ENCODE measurements around the gene PCOLCE2.

PCOLCE2 gene

DNA sequence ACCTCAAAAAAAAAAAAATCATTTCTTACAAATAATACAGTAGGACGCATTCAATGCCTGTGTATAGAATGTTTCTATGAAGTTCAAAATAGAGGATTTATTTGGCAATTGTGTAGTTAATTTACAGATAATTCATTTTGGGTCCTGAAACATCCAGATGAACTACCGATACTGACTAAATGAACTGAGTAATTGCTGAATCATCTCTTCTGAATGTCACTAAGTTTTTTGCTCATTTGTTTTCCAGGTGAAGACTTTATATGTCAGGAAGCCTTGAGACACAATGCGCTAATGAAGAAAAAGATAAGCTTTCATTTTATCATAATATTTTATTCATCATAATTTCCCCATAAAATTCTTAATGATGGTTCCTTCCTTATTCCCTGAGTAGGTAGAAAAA is 39.7 kb downstream of the PCOLCE2 start:
- Histone ChIP-seq H3K27ac (ENCODE audit: low read depth, low read length, poor library complexity, severe bottlenecking) (no peak overlapping the region), H3K9me3 (ENCODE audit: low read length) (no peaks in the 10 kb centered on the region), H3K4me1 (ENCODE audit: insufficient read depth, low read length, severe bottlenecking) (no peaks in the 10 kb centered on the region), H3K27me3 (ENCODE audit: insufficient read depth, low read length) (0 out of 2 replicates have a peak, but pooled peaks cover 4% of the 10 kb centered on the region), H4K20me1 (ENCODE audit: insufficient read depth, low read length) (no peaks in the 10 kb centered on the region), H2AFZ (ENCODE audit: low read length) (no peak overlapping the region), H3K4me3 (ENCODE audit: low read depth, low read length, poor library complexity, severe bottlenecking) (no peak overlapping the region), H3K79me2 (ENCODE audit: insufficient read depth, low read length) (no peaks in the 10 kb centered on the region), H3K36me3 (ENCODE audit: insufficient read depth, low read length) (no peaks in the 10 kb centered on the region), H3K4me2 (ENCODE audit: low read length) (no peak overlapping the region), H3K9ac (ENCODE audit: low read length) (no peak overlapping the region), H3F3A (ENCODE audit: insufficient read depth, low read length) (no peaks in the 10 kb centered on the region), H3K9me2 (ENCODE audit: low read depth, low read length) (no peaks in the 10 kb centered on the region)
- TF ChIP-seq, protein P1, sequence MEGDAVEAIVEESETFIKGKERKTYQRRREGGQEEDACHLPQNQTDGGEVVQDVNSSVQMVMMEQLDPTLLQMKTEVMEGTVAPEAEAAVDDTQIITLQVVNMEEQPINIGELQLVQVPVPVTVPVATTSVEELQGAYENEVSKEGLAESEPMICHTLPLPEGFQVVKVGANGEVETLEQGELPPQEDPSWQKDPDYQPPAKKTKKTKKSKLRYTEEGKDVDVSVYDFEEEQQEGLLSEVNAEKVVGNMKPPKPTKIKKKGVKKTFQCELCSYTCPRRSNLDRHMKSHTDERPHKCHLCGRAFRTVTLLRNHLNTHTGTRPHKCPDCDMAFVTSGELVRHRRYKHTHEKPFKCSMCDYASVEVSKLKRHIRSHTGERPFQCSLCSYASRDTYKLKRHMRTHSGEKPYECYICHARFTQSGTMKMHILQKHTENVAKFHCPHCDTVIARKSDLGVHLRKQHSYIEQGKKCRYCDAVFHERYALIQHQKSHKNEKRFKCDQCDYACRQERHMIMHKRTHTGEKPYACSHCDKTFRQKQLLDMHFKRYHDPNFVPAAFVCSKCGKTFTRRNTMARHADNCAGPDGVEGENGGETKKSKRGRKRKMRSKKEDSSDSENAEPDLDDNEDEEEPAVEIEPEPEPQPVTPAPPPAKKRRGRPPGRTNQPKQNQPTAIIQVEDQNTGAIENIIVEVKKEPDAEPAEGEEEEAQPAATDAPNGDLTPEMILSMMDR (IDR thresholded peaks at IDR 0.05; ENCODE audit: low read length), result no peak
- TF ChIP-seq EZH2 (IDR thresholded peaks at IDR 0.05; ENCODE audit: borderline replicate concordance, low read length), result no peak

DNA sequence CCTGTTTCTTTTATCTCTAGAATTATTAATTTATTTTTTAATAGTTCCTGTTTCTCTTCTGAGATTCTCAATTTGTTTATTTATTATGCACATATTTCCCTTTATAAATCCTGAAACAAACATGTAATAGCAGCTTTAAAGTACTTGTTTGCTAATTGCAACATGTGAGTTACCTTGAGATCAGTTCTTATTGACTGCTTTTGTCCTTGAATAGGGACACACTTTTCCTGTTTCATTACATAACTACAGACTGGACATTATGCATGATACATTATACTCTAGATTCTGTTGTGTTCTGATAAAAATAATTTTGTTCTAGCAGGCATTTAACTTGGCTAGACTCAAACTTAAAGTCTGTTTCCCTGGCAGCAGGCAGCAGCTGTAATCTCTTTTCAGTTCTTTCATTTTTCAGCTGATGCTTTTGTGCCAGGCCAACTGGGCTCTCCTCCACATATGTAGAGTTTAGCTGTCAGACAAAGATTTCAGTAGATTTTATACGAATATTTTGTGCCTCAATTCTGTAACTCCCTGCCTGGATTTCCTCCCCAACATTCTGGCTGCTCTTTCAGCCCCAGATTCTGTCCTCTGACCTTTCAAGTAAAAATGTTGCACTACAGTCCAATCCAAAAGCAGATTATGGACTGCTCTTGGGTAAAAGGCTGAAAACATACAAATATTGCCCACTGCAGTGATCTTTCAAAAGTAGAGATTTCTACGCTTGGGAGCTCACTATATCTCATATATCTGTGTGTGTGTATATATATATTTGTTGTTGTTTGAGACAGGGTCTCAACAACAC is 41.9 kb downstream of the PCOLCE2 start:
- Histone ChIP-seq H3K4me2 (ENCODE audit: low read length) (no peak overlapping the region), H3K9me3 (ENCODE audit: low read length) (no peaks in the 10 kb centered on the region), H3K9me2 (ENCODE audit: low read depth, low read length) (no peaks in the 10 kb centered on the region), H3K4me3 (ENCODE audit: low read depth, low read length, poor library complexity, severe bottlenecking) (no peak overlapping the region), H2AFZ (ENCODE audit: low read length) (no peak overlapping the region), H3K27ac (ENCODE audit: low read depth, low read length, poor library complexity, severe bottlenecking) (no peak overlapping the region), H3K4me1 (ENCODE audit: insufficient read depth, low read length, severe bottlenecking) (no peaks in the 10 kb centered on the region), H3K79me2 (ENCODE audit: insufficient read depth, low read length) (no peaks in the 10 kb centered on the region), H3K36me3 (ENCODE audit: insufficient read depth, low read length) (no peaks in the 10 kb centered on the region), H3K9ac (ENCODE audit: low read length) (no peak overlapping the region), H4K20me1 (ENCODE audit: insufficient read depth, low read length) (no peaks in the 10 kb centered on the region), H3K27me3 (ENCODE audit: insufficient read depth, low read length) (0 out of 2 replicates have a peak, but pooled peaks cover 3% of the 10 kb centered on the region), H3F3A (ENCODE audit: insufficient read depth, low read length) (no peaks in the 10 kb centered on the region)
- no peak for TF ChIP-seq EZH2 (IDR thresholded peaks at IDR 0.05; ENCODE audit: borderline replicate concordance, low read length)
- TF ChIP-seq, protein P1 (IDR thresholded peaks at IDR 0.05; ENCODE audit: low read length), result no peak

DNA sequence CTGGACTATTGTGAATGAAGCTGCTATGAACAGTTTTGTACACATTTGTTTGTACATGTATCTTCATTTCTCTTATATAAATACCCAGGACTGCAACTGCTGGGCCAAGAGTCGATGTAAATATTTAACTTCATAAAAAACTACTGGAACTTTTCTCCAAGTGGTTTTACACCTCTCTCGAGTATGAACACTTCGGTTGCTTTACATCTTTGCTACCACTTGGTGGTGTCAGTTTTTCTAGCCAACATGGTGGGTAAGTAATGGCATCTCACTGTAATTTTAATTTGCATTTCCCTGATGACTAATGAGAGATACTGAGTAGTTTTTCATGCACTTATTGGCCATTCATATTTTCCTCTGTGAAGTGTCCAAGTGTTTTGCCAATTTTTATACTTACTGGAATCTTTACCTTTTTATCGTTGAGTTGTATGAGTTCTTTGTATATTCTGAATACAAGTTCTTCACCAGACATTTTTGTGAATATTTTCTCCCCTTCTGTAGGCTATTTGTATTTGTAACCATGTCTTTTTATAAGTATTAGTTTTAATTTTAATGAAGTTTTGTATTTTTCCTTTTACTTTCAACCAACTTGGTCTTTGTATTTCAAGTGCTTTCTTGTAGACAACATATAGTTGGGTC is 44.4 kb downstream of the PCOLCE2 start:
- H3K9ac ChIP-seq (ENCODE audit: low read length), result no peak overlapping the region
- H3K27ac ChIP-seq (ENCODE audit: low read depth, low read length, poor library complexity, severe bottlenecking), result no peak overlapping the region
- H2AFZ ChIP-seq (ENCODE audit: low read length), result no peak overlapping the region
- H3K4me1 ChIP-seq (ENCODE audit: insufficient read depth, low read length, severe bottlenecking), result no peaks in the 10 kb centered on the region
- H3K27me3 ChIP-seq (ENCODE audit: insufficient read depth, low read length), result no peaks in the 10 kb centered on the region
- no peaks in the 10 kb centered on the region for H4K20me1 ChIP-seq (ENCODE audit: insufficient read depth, low read length)
- H3K4me2 ChIP-seq (ENCODE audit: low read length), result no peak overlapping the region
- H3F3A ChIP-seq (ENCODE audit: insufficient read depth, low read length), result no peaks in the 10 kb centered on the region
- H3K9me2 ChIP-seq (ENCODE audit: low read depth, low read length), result no peaks in the 10 kb centered on the region
- H3K4me3 ChIP-seq (ENCODE audit: low read depth, low read length, poor library complexity, severe bottlenecking), result no peak overlapping the region
- H3K9me3 ChIP-seq (ENCODE audit: low read length), result no peaks in the 10 kb centered on the region
- H3K36me3 ChIP-seq (ENCODE audit: insufficient read depth, low read length), result no peaks in the 10 kb centered on the region
- TF ChIP-seq, protein P1 (IDR thresholded peaks at IDR 0.05; ENCODE audit: low read length), result peak; percentile 73
- TF ChIP-seq EZH2 (IDR thresholded peaks at IDR 0.05; ENCODE audit: borderline replicate concordance, low read length), result no peak
- no peaks in the 10 kb centered on the region for H3K79me2 ChIP-seq (ENCODE audit: insufficient read depth, low read length)
